Adipose tissue (tissue), 3 donors: Measurements from ENCODE around the gene ATAD3A. TPM values are rescaled to one million over a fixed set of nuclear protein-coding genes. Genes with fewer than 3 reads are reported as not detected.

Source experiments
- polyA plus RNA-seq, 3 donors: library from polyadenylated mRNA; stranded (reverse); fragments of 200-250 nt; gene quantifications; one replicate each; pipeline ENCODE4 v1.2.3, GENCODE V29; 2013
- donor health status: healthy with polysubstance abuse.
- donor health status: Bipolar disorder and iron deficiency.
- donor health status: healthy.

The ATAD3A gene
- polyA plus RNA-seq, 3 donors, result 12.9 to 23.1 (median 14.2) TPM

Other genes starting within 250 kb of the ATAD3A start
- 10 to 100 TPM; 25.8 to 45.1 (median 39.5) TPM for gene UBE2J2, start 238.3 kb upstream of the ATAD3A start, polyA plus RNA-seq
- gene SCNN1D, start 231.7 kb upstream of the ATAD3A start, polyA plus RNA-seq, result 1 to 10 TPM; 1.7 to 6.6 (median 4.9) TPM
- gene ACAP3, start 204.2 kb upstream of the ATAD3A start, polyA plus RNA-seq, result 10 to 100 TPM; 14.5 to 35.7 (median 27.5) TPM
- 10 to 100 TPM in 2 of 3 donors, 1 to 10 TPM in 1; 6.6 to 13.5 (median 12.8) TPM for gene PUSL1, start 203.6 kb upstream of the ATAD3A start, polyA plus RNA-seq
- 100 to 1,000 TPM in 1 of 3 donors, 10 to 100 TPM in 2; 92.8 to 117 (median 98.6) TPM for gene INTS11, start 187.5 kb upstream of the ATAD3A start, polyA plus RNA-seq
- gene CPTP, start 187.4 kb upstream of the ATAD3A start, polyA plus RNA-seq, result 10 to 100 TPM; 12.3 to 17.4 (median 16.5) TPM
- under 1 TPM; 0.10 to 0.45 (median 0.19) TPM for gene TAS1R3, start 180.9 kb upstream of the ATAD3A start, polyA plus RNA-seq
- 10 to 100 TPM; 42.5 to 54.5 (median 48.9) TPM for gene DVL1, start 162.7 kb upstream of the ATAD3A start, polyA plus RNA-seq
- 100 to 1,000 TPM in 1 of 3 donors, 10 to 100 TPM in 2; 11.7 to 104 (median 82.1) TPM for gene MXRA8, start 153.6 kb upstream of the ATAD3A start, polyA plus RNA-seq
- gene AURKAIP1, start 137.0 kb upstream of the ATAD3A start, polyA plus RNA-seq, result 100 to 1,000 TPM; 129 to 240 (median 165) TPM
- gene CCNL2, start 112.8 kb upstream of the ATAD3A start, polyA plus RNA-seq, result 100 to 1,000 TPM; 103 to 173 (median 106) TPM
- 100 to 1,000 TPM; 110 to 228 (median 190) TPM for gene MRPL20, start 104.9 kb upstream of the ATAD3A start, polyA plus RNA-seq
- 10 to 100 TPM in 2 of 3 donors, 1 to 10 TPM in 1; 9.9 to 25.5 (median 10.6) TPM for gene ANKRD65, start 90.9 kb upstream of the ATAD3A start, polyA plus RNA-seq
- gene VWA1, start 76.5 kb upstream of the ATAD3A start, polyA plus RNA-seq, result 10 to 100 TPM in 2 of 3 donors, 1 to 10 TPM in 1; 7.8 to 53.1 (median 42.1) TPM
- 10 to 100 TPM in 1 of 3 donors, 1 to 10 TPM in 1, under 1 TPM in 1; 0.34 to 10.3 (median 2.2) TPM for gene ATAD3C, start 62.5 kb upstream of the ATAD3A start, polyA plus RNA-seq
- gene ATAD3B, start 40.4 kb upstream of the ATAD3A start, polyA plus RNA-seq, result 10 to 100 TPM; 13.6 to 27.5 (median 14.2) TPM
- 1 to 10 TPM in 2 of 3 donors, under 1 TPM in 1; 0.85 to 4.3 (median 2.1) TPM for gene TMEM240, start 28.5 kb downstream of the ATAD3A start, polyA plus RNA-seq
- gene SSU72, start 62.7 kb downstream of the ATAD3A start, polyA plus RNA-seq, result 100 to 1,000 TPM in 2 of 3 donors, 10 to 100 TPM in 1; 63.1 to 139 (median 133) TPM
- 1 to 10 TPM in 1 of 3 donors, under 1 TPM in 2; 0.52 to 2.2 (median 0.70) TPM for gene FNDC10, start 88.0 kb downstream of the ATAD3A start, polyA plus RNA-seq
- 10 to 100 TPM; 37.0 to 65.3 (median 41.8) TPM for gene MIB2, start 103.3 kb downstream of the ATAD3A start, polyA plus RNA-seq
- gene MMP23B, start 120.0 kb downstream of the ATAD3A start, polyA plus RNA-seq, result 10 to 100 TPM in 1 of 3 donors, 1 to 10 TPM in 1, under 1 TPM in 1; 0.89 to 24.4 (median 3.4) TPM
- gene CDK11B, start 146.8 kb downstream of the ATAD3A start, polyA plus RNA-seq, result 10 to 100 TPM; 17.6 to 35.4 (median 26.6) TPM
- gene SLC35E2B, start 180.6 kb downstream of the ATAD3A start, polyA plus RNA-seq, result 10 to 100 TPM; 15.1 to 19.5 (median 18.5) TPM
- gene CDK11A, start 212.2 kb downstream of the ATAD3A start, polyA plus RNA-seq, result 10 to 100 TPM; 10.5 to 52.6 (median 21.5) TPM